ENCODE data around the gene HECTD4.

DNA sequence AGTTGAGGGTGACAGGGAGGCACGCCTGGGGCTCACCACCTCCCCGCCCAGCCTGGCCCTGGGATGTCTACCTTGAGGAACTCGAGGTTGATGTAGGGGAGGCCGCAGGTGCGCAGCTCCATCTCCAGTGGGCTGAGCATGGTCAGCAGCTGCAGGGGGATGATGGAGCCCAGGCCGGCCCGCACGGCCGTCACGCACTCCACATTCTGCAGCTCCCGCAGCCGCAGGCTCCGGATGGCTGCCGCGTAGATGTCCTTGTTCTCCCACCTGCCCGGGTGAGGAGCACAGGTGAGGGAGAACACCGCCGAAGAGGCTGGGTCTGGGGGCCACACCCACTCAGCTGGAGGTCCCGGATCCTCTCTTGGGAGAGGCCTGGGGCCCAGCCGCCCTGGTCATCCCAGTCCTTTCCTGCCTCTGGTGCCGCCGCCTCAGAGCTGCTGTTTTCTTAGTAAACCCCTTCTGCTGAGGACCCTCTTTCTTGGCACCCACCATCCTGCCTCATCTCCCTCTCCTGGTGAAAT is 218.7 kb downstream of the HECTD4 start:
- TF ChIP-seq, protein P1, sequence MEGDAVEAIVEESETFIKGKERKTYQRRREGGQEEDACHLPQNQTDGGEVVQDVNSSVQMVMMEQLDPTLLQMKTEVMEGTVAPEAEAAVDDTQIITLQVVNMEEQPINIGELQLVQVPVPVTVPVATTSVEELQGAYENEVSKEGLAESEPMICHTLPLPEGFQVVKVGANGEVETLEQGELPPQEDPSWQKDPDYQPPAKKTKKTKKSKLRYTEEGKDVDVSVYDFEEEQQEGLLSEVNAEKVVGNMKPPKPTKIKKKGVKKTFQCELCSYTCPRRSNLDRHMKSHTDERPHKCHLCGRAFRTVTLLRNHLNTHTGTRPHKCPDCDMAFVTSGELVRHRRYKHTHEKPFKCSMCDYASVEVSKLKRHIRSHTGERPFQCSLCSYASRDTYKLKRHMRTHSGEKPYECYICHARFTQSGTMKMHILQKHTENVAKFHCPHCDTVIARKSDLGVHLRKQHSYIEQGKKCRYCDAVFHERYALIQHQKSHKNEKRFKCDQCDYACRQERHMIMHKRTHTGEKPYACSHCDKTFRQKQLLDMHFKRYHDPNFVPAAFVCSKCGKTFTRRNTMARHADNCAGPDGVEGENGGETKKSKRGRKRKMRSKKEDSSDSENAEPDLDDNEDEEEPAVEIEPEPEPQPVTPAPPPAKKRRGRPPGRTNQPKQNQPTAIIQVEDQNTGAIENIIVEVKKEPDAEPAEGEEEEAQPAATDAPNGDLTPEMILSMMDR (IDR thresholded peaks at IDR 0.05): no peak
- no peak for TF ChIP-seq EZH2 (IDR thresholded peaks at IDR 0.05; ENCODE audit: borderline replicate concordance, insufficient read depth, low read depth, low read length, poor library complexity, severe bottlenecking)

Measured in B cell (primary cell).